Fibroblast of the aortic adventitia (primary cell): ENCODE results near the gene TMEM134. TPM values are rescaled to one million over a fixed set of nuclear protein-coding genes. Genes with fewer than 3 reads are reported as not detected.

Source experiments
- DNase-seq: peaks from one replicate; pipeline ENCODE4 v3.0.0-alpha.2; 2010; ENCODE audit warnings: low read depth
- H3K4me3 ChIP-seq: 2 replicates; pipeline ENCODE4 v1.5.1; 2011; ENCODE audit warnings: low read depth, mild to moderate bottlenecking, control low read depth, low read length, moderate library complexity
- CTCF ChIP-seq: IDR thresholded peaks from 2 replicates; pipeline ENCODE4 v1.5.1; 2011; ENCODE audit warnings: mild to moderate bottlenecking, low read length, control low read depth, inconsistent platforms; ENCODE audit not compliant: insufficient read depth
- total RNA-seq: library from RNA; depleted of rRNA; stranded (reverse); fragments of >200 nt; gene quantifications from 2 replicates; pipeline ENCODE4 v1.2.3, GENCODE V29; 2012; ENCODE audit warnings: low replicate concordance

The TMEM134 gene
- total RNA-seq, 1 donor: 27.9 TPM

- no peak overlapping the region for H3K4me3 ChIP-seq
- DNase-seq: no peak
- no peak for TF ChIP-seq CTCF
Observed at GRCh38 chr11:67441098-67441563, 27.9 kb downstream of the TMEM134 start.

- H3K4me3 ChIP-seq: no peak overlapping the region
- no peak for TF ChIP-seq CTCF
- DNase-seq: no peak
Observed at GRCh38 chr11:67440229-67441097, 28.6 kb downstream of the TMEM134 start.

GRCh38 chr11:67439321-67440228 is 29.5 kb downstream of the TMEM134 start:
- H3K4me3 ChIP-seq: no peak overlapping the region
- peak; percentile 15 for TF ChIP-seq CTCF
- no peak for DNase-seq

- no peak overlapping the region for H3K4me3 ChIP-seq
- DNase-seq: no peak
- no peak for TF ChIP-seq CTCF
Observed at GRCh38 chr11:67438158-67438902, 30.7 kb downstream of the TMEM134 start.

- no peak overlapping the region for H3K4me3 ChIP-seq
- DNase-seq: no peak
- no peak for TF ChIP-seq CTCF
Observed at GRCh38 chr11:67437809-67438157, 31.3 kb downstream of the TMEM134 start.

GRCh38 chr11:67437082-67437808 is 31.8 kb downstream of the TMEM134 start, which contains the start of gene PTPRCAP:
Gene PTPRCAP (minus strand): TSS chr11:67437682. CDS start chr11:67437619, 63 bp downstream.
- no peak for DNase-seq
- no peak within 1 kb of the TSS for H3K4me3 ChIP-seq
- no peak for TF ChIP-seq CTCF
